DND-41 (cell line): ENCODE measurements around the gene TUT4.

Source experiments
- CTCF ChIP-seq: IDR thresholded peaks from 2 replicates; pipeline ENCODE4 v1.5.1; 2012; ENCODE audit warnings: borderline replicate concordance, low read length, moderate library complexity, mild to moderate bottlenecking; ENCODE audit not compliant: poor library complexity, severe bottlenecking; ENCODE audit errors: extremely low read depth
- EZH2 ChIP-seq: IDR thresholded peaks from 3 replicates; pipeline ENCODE4 v1.6.1; 2012; ENCODE audit warnings: borderline replicate concordance, low read depth, mild to moderate bottlenecking, moderate library complexity, low read length, inconsistent platforms; ENCODE audit not compliant: severe bottlenecking

GRCh38 chr1:52558941-52559340 lies 6.0 kb upstream of the TUT4 start:
- TF ChIP-seq CTCF (no peak), EZH2 (no peak)
